GM11168 (cell line): ENCODE measurements around the gene CEACAM3.

ENCODE experiments used
- in situ Hi-C: fragments of 300-500 bp; cut with MboI; formaldehyde crosslinking; loops from one replicate; pipeline ENCODE4 v1.12.0; 2022; ENCODE audit warnings: low sequenced_read_pairs; ENCODE audit not compliant: unreplicated experiment

CEACAM3 gene

GRCh38 chr19:41792513-41793413 is 3.6 kb upstream of the CEACAM3 start:
- in situ Hi-C loops: no loop called here

GRCh38 chr19:41793414-41793727 is 3.0 kb upstream of the CEACAM3 start:
- in situ Hi-C loops: no loop called here

GRCh38 chr19:41795031-41795461 is 1.3 kb upstream of the CEACAM3 start:
- in situ Hi-C loops: no loop called here

GRCh38 chr19:41796901-41797300 is 514 bp downstream of the CEACAM3 start:
- in situ Hi-C loops: no loop called here

- in situ Hi-C loops: no loop called here
These were observed 3.1 kb downstream of the CEACAM3 start for GRCh38 chr19:41799444-41800000.

- in situ Hi-C loops: no loop called here
These were observed 4.6 kb downstream of the CEACAM3 start for GRCh38 chr19:41801031-41801430.

GRCh38 chr19:41801792-41802211 is 5.4 kb downstream of the CEACAM3 start:
- in situ Hi-C loops: no loop called here

GRCh38 chr19:41802770-41803169 is 6.4 kb downstream of the CEACAM3 start:
- in situ Hi-C loops: no loop called here

GRCh38 chr19:41804336-41804735 is 7.9 kb downstream of the CEACAM3 start:
- in situ Hi-C loops: no loop called here

GRCh38 chr19:41807176-41807575 is 10.8 kb downstream of the CEACAM3 start:
- in situ Hi-C loops: no loop called here

GRCh38 chr19:41808663-41809566 is 12.5 kb downstream of the CEACAM3 start:
- in situ Hi-C loops: no loop called here

GRCh38 chr19:41810301-41810700 is 13.9 kb downstream of the CEACAM3 start:
- in situ Hi-C loops: no loop called here

GRCh38 chr19:41811036-41811435 is 14.6 kb downstream of the CEACAM3 start:
- in situ Hi-C loops: no loop called here

- in situ Hi-C loops: no loop called here
These were observed 15.6 kb downstream of the CEACAM3 start for GRCh38 chr19:41811981-41812380.

GRCh38 chr19:41813911-41814310 is 17.5 kb downstream of the CEACAM3 start:
- in situ Hi-C loops: no loop called here

GRCh38 chr19:41815301-41815700 is 18.9 kb downstream of the CEACAM3 start:
- in situ Hi-C loops: no loop called here

GRCh38 chr19:41816761-41817160 is 20.4 kb downstream of the CEACAM3 start:
- in situ Hi-C loops: no loop called here

- in situ Hi-C loops: no loop called here
These were observed 24.8 kb downstream of the CEACAM3 start for GRCh38 chr19:41821003-41821735.

GRCh38 chr19:41837981-41838708 is 41.8 kb downstream of the CEACAM3 start:
- in situ Hi-C loops: no loop called here

GRCh38 chr19:41839211-41839610 is 42.8 kb downstream of the CEACAM3 start:
- in situ Hi-C loops: no loop called here
